ENCODE results near the gene CIB4. TPM values are rescaled to one million over a fixed set of nuclear protein-coding genes. Genes with fewer than 3 reads are reported as not detected.

Gene CIB4
- total and polyA plus RNA-seq, 2 of the 13 experiments (the other 11 are each of a cell fraction or from before 2014, with no cell fraction given), result not detected

DNA sequence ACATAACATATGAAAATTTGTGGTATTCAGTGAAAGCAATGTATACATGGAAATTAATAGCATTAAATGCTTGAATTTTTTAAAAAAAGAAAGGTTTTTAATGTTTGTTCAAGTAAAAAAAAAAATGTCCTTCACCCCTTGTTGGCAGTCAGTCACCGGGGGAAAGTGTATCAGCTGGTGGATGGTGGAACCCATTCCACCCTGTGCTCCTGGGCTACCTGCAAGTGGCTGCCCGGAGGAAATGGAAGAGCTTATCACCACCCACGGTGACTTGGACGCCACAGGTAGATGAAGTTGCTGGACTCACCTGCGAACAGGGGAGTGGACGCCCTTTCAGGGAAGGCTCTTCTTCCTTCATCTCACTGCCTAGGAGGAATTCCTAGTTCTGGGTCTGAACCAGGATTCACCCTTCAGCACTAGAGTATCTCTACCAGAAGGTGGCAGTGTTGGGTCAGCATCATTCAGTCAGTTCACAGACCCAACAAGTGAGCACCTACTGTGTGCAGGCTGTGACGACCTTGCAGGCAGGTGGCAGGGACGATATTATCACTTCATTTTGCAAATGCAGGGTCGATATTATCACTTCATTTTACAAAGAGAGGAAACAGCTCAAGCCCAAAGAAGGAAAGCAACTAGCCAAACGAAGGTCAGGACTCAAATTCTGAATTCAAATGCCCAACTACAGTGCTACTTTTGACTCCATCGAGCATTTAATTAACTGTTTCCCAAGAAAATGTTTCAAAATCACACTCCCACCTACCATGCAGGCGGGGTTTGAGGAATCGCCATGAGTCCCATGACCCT is 35.8 kb downstream of the CIB4 start (continued):
- TF ChIP-seq, protein P1, sequence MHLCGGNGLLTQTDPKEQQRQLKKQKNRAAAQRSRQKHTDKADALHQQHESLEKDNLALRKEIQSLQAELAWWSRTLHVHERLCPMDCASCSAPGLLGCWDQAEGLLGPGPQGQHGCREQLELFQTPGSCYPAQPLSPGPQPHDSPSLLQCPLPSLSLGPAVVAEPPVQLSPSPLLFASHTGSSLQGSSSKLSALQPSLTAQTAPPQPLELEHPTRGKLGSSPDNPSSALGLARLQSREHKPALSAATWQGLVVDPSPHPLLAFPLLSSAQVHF (CRISPR knock-in tag; IDR thresholded peaks at IDR 0.05), result no peak
- TF ChIP-seq NONO (IDR thresholded peaks at IDR 0.05) (no peak), NONO (CRISPR knock-in tag; conservative IDR thresholded peaks at IDR 0.05) (no peak), GABPA (IDR thresholded peaks at IDR 0.05; ENCODE audit: low read depth, low read length) (no peak), GABPA (CRISPR knock-in tag; IDR thresholded peaks at IDR 0.05; ENCODE audit: low read depth) (no peak), ZFY (CRISPR knock-in tag; IDR thresholded peaks at IDR 0.05) (no peak), ZFP36L1 (CRISPR knock-in tag; IDR thresholded peaks at IDR 0.05) (0 out of 2 replicates have a peak, but pooled peaks have one; percentile 51), RAD21 (CRISPR knock-in tag; IDR thresholded peaks at IDR 0.05) (peak; percentile 91), MTF2 (CRISPR knock-in tag; IDR thresholded peaks at IDR 0.05; ENCODE audit: borderline replicate concordance) (no peak), MBNL3 (CRISPR knock-in tag; conservative IDR thresholded peaks at IDR 0.05) (no peak), REXO4 (CRISPR knock-in tag; IDR thresholded peaks at IDR 0.05; ENCODE audit: borderline replicate concordance) (no peak), BRD4 (CRISPR knock-in tag; IDR thresholded peaks at IDR 0.05) (no peak), ARNTL (CRISPR knock-in tag; IDR thresholded peaks at IDR 0.05) (no peak), SP1 (IDR thresholded peaks at IDR 0.05) (no peak), SP1 (CRISPR knock-in tag; IDR thresholded peaks at IDR 0.05) (no peak), TEAD3 (CRISPR knock-in tag; optimal IDR thresholded peaks at IDR 0.05; ENCODE audit: borderline replicate concordance) (peak; percentile 24)
- TF ChIP-seq, protein P2, sequence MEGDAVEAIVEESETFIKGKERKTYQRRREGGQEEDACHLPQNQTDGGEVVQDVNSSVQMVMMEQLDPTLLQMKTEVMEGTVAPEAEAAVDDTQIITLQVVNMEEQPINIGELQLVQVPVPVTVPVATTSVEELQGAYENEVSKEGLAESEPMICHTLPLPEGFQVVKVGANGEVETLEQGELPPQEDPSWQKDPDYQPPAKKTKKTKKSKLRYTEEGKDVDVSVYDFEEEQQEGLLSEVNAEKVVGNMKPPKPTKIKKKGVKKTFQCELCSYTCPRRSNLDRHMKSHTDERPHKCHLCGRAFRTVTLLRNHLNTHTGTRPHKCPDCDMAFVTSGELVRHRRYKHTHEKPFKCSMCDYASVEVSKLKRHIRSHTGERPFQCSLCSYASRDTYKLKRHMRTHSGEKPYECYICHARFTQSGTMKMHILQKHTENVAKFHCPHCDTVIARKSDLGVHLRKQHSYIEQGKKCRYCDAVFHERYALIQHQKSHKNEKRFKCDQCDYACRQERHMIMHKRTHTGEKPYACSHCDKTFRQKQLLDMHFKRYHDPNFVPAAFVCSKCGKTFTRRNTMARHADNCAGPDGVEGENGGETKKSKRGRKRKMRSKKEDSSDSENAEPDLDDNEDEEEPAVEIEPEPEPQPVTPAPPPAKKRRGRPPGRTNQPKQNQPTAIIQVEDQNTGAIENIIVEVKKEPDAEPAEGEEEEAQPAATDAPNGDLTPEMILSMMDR (CRISPR knock-in tag; IDR thresholded peaks at IDR 0.05), result peak; percentile 98
- TF ChIP-seq, protein P3, sequence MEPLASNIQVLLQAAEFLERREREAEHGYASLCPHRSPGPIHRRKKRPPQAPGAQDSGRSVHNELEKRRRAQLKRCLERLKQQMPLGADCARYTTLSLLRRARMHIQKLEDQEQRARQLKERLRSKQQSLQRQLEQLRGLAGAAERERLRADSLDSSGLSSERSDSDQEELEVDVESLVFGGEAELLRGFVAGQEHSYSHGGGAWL (CRISPR knock-in tag; IDR thresholded peaks at IDR 0.05), result no peak

Measured in HepG2 (cell line).